ENCODE data around the gene ARHGDIB. TPM values are rescaled to one million over a fixed set of nuclear protein-coding genes. Genes with fewer than 3 reads are reported as not detected.

Gene ARHGDIB
- total and polyA plus RNA-seq, 10 of the 15 experiments (the other 5 are each of a cell fraction or from before 2014, with no cell fraction given) = 796 to 2,849 (median 1,346) TPM

DNA sequence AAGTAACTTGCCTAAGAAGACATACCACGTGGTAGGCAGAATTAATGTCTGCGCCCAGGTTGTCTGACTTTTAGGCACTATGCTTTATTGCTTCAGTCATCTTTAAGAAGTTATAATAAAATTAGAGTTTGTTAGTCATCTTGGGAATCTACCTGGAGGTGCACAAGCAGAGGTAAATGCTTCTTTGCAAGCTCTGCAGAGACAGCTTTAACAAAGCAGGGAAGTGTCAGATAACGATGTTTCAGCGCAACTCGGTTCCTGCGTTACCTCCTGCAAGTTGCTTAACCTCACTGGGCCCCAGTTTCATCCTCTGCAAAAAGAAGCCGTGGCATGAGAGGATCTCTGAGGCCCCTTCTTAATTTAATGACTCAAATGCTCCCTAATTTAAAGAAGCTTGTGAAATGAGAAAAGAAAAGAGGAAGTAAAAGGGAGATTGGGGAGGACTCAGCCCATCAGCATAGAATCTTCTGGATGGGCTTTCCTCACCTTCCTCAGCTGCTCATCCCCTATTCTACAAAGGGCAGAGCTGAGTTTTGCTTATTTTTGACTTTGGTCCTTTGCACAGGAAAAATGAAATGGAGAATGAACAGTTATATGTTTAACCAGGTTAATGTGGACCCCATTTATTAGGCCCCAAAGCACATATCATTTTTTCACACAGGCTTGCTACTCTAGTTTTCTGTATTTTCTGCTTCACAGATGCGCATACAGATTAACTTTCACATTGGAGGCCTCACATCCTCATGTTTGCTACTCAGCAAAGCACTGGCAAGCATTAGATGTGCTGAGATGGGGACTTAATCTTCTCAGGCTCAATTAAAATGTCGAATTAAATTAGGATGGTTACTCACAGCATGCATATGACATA lies 5.1 kb downstream of the ARHGDIB start (continued):
- TF ChIP-seq, protein P1, sequence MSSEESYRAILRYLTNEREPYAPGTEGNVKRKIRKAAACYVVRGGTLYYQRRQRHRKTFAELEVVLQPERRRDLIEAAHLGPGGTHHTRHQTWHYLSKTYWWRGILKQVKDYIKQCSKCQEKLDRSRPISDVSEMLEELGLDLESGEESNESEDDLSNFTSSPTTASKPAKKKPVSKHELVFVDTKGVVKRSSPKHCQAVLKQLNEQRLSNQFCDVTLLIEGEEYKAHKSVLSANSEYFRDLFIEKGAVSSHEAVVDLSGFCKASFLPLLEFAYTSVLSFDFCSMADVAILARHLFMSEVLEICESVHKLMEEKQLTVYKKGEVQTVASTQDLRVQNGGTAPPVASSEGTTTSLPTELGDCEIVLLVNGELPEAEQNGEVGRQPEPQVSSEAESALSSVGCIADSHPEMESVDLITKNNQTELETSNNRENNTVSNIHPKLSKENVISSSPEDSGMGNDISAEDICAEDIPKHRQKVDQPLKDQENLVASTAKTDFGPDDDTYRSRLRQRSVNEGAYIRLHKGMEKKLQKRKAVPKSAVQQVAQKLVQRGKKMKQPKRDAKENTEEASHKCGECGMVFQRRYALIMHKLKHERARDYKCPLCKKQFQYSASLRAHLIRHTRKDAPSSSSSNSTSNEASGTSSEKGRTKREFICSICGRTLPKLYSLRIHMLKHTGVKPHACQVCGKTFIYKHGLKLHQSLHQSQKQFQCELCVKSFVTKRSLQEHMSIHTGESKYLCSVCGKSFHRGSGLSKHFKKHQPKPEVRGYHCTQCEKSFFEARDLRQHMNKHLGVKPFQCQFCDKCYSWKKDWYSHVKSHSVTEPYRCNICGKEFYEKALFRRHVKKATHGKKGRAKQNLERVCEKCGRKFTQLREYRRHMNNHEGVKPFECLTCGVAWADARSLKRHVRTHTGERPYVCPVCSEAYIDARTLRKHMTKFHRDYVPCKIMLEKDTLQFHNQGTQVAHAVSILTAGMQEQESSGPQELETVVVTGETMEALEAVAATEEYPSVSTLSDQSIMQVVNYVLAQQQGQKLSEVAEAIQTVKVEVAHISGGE (CRISPR knock-in tag; IDR thresholded peaks at IDR 0.05) = no peak
- TF ChIP-seq BRCA1 (IDR thresholded peaks at IDR 0.05; ENCODE audit: low read depth, low read length) = no peak
- 0 out of 3 replicates have a peak, but pooled peaks have one; percentile 62 for TF ChIP-seq POU2F2 (IDR thresholded peaks at IDR 0.05; ENCODE audit: borderline replicate concordance, low read depth, low read length)
- no peak for TF ChIP-seq HDGF (IDR thresholded peaks at IDR 0.05)
- TF ChIP-seq CBX5 (IDR thresholded peaks at IDR 0.05; ENCODE audit: low read depth) = no peak
- TF ChIP-seq HDAC2 (IDR thresholded peaks at IDR 0.05) = no peak
- 0 out of 2 replicates have a peak, but pooled peaks have one; percentile 1 for TF ChIP-seq SPI1 (IDR thresholded peaks at IDR 0.05; ENCODE audit: borderline replicate concordance, insufficient read depth, low read depth, low read length)
- 0 out of 2 replicates have a peak, but pooled peaks have one; percentile 4 for TF ChIP-seq POLR2AphosphoS2 (IDR thresholded peaks at IDR 0.05; ENCODE audit: low read depth, low read length)
- TF ChIP-seq ZSCAN29 (IDR thresholded peaks at IDR 0.05) = no peak
- TF ChIP-seq CREM (IDR thresholded peaks at IDR 0.05; ENCODE audit: low read depth) = no peak
- peak; percentile 89; the same call in 1 of the 2 replicates for TF ChIP-seq DPF2 (IDR thresholded peaks at IDR 0.05)
- TF ChIP-seq KDM1A (IDR thresholded peaks at IDR 0.05; ENCODE audit: borderline replicate concordance) = no peak
- no peak for TF ChIP-seq TBL1XR1 (IDR thresholded peaks at IDR 0.05; ENCODE audit: low read depth, low read length)
- TF ChIP-seq SMAD1 (IDR thresholded peaks at IDR 0.05; ENCODE audit: low read depth, partially characterized antibody) = no peak
- no peak for TF ChIP-seq NRF1 (conservative IDR thresholded peaks at IDR 0.05; ENCODE audit: low read depth, low read length)
- peak; percentile 19; the same call in 1 of the 2 replicates for TF ChIP-seq RUNX3 (IDR thresholded peaks at IDR 0.05; ENCODE audit: low read length)
- TF ChIP-seq, protein P2, sequence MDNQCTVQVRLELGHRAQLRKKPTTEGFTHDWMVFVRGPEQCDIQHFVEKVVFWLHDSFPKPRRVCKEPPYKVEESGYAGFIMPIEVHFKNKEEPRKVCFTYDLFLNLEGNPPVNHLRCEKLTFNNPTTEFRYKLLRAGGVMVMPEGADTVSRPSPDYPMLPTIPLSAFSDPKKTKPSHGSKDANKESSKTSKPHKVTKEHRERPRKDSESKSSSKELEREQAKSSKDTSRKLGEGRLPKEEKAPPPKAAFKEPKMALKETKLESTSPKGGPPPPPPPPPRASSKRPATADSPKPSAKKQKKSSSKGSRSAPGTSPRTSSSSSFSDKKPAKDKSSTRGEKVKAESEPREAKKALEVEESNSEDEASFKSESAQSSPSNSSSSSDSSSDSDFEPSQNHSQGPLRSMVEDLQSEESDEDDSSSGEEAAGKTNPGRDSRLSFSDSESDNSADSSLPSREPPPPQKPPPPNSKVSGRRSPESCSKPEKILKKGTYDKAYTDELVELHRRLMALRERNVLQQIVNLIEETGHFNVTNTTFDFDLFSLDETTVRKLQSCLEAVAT (IDR thresholded peaks at IDR 0.05) = peak; percentile 65; the same call in 1 of the 2 replicates
- TF ChIP-seq SMC3 (IDR thresholded peaks at IDR 0.05; ENCODE audit: borderline replicate concordance, low read length) = no peak
- no peak for TF ChIP-seq HCFC1 (IDR thresholded peaks at IDR 0.05; ENCODE audit: low read length)
- TF ChIP-seq, protein P3, sequence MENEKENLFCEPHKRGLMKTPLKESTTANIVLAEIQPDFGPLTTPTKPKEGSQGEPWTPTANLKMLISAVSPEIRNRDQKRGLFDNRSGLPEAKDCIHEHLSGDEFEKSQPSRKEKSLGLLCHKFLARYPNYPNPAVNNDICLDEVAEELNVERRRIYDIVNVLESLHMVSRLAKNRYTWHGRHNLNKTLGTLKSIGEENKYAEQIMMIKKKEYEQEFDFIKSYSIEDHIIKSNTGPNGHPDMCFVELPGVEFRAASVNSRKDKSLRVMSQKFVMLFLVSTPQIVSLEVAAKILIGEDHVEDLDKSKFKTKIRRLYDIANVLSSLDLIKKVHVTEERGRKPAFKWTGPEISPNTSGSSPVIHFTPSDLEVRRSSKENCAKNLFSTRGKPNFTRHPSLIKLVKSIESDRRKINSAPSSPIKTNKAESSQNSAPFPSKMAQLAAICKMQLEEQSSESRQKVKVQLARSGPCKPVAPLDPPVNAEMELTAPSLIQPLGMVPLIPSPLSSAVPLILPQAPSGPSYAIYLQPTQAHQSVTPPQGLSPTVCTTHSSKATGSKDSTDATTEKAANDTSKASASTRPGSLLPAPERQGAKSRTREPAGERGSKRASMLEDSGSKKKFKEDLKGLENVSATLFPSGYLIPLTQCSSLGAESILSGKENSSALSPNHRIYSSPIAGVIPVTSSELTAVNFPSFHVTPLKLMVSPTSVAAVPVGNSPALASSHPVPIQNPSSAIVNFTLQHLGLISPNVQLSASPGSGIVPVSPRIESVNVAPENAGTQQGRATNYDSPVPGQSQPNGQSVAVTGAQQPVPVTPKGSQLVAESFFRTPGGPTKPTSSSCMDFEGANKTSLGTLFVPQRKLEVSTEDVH (IDR thresholded peaks at IDR 0.05; ENCODE audit: low read depth, partially characterized antibody) = no peak
- TF ChIP-seq MEF2A (IDR thresholded peaks at IDR 0.05; ENCODE audit: insufficient read depth, low read depth, low read length) = peak; percentile 66; the same call in 1 of the 2 replicates
- TF ChIP-seq MYB (IDR thresholded peaks at IDR 0.05; ENCODE audit: borderline replicate concordance, low read depth, low read length) = no peak

All from GM12878 (cell line).